GM12892 (cell line): ENCODE measurements around the gene RFX4.
"Not testable (repeated sequence)": the region's sequence is repeated elsewhere in the genome, so short reads cannot be mapped to it uniquely, and the experiment has no call there.

Experiments used
- DNase-seq: peaks from one replicate; pipeline ENCODE4 v3.0.0; 2011; ENCODE audit not compliant: insufficient read length
- FAIRE-seq: peaks from 2 replicates; lab custom pipeline; 2011; peaks lifted over from hg19 to GRCh38; lab: Jason Lieb, UNC
- POLR2A ChIP-seq: IDR thresholded peaks from 2 replicates; pipeline ENCODE4 v1.6.1; 2011; ENCODE audit warnings: low read depth, low read length, control low read depth
- POLR2AphosphoS5 ChIP-seq: IDR thresholded peaks from 2 replicates; pipeline ENCODE4 v1.6.1; 2011; ENCODE audit warnings: low read depth, low read length, control low read depth
- TAF1 ChIP-seq: IDR thresholded peaks from 2 replicates; pipeline ENCODE4 v1.6.1; 2011; ENCODE audit warnings: low read depth, mild to moderate bottlenecking, control low read depth, low read length, borderline replicate concordance

Gene RFX4

DNA sequence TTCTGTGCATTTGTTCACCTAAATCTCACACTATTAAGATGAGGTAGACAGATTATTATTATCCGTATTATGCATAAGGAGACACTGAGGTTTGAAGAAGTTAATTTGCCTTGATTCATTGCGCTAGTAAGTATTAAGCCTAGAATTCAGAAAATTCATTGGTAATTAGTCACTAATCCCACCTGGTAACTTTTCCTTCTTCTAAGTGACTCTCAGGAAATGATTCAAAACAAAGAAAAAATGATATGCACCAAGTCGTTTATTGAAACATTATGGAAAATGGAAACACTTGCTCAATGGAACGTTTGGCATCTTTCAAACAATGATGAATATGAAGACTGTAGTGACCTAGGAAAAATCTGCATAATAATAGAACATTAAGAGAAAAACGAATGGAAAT lies 15.2 kb downstream of the RFX4 start:
- FAIRE-seq (no peak), DNase-seq (no peak)
- TF ChIP-seq POLR2A = no peak
- TF ChIP-seq TAF1 = no peak
- no peak for TF ChIP-seq POLR2AphosphoS5

DNA sequence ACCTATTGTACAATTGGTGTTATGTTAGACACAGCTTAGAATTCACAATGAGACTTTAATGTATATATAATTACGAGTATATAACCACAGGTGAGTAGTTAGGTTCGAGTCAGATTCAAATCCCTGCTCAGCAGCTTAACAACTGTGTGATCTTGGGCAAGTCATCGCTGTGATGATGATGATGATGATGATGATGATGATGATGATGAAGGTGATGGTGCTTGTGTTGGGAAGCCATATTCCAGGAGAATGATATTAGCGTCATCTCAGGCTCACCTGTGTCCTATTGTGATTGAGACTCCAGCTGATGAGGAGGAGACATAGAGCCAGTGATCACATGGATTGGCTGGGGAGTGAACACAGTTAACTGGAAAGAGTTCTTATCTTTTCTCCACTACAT lies 16.5 kb downstream of the RFX4 start:
- TF ChIP-seq POLR2AphosphoS5 (no peak), POLR2A (no peak), TAF1 (no peak)
- FAIRE-seq = no peak
- DNase-seq = no peak

DNA sequence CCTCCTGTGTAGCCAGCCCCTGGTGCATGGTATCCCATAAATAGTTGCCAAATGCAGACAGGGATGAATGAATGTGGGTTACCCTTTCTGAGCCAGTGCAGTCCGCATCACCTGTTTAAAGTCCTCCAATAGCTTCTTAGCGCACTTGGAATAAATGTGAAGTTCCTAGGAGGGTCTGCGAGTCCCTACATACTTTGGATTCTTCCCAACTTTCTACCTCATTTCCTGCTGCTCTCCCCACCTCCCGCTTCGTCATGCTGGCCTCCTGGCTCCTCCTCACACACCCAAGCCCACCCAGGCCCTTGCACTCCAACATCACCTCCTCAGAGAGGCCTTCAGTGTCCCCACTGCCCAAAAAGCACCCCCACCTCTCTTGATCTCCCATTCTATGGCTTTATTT lies 17.7 kb downstream of the RFX4 start:
- DNase-seq (no peak), FAIRE-seq (no peak)
- no peak for TF ChIP-seq POLR2A
- TF ChIP-seq TAF1 = no peak
- TF ChIP-seq POLR2AphosphoS5 = no peak

DNA sequence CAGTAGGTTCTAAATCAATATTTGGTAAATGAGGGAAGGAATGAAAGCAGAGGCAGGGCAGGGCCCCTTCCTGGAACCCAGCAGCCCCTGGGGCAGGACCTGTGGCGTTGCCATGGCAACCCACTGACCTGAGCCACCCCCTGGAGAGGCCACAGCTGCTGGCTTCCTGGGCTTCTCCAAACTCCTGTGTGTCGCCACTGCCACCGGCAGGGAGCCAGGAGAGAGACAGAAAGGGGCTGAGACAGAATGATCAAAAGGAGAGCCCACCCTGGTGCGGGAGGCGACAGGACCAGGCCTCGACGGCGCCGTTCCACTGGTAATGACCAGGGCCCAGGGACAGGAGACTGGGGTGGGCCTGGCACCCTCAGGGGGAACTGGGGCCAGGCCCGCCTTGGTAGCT lies 18.2 kb downstream of the RFX4 start:
- no peak for DNase-seq
- no peak for TF ChIP-seq POLR2AphosphoS5
- no peak for TF ChIP-seq TAF1
- no peak for TF ChIP-seq POLR2A
- no peak for FAIRE-seq

DNA sequence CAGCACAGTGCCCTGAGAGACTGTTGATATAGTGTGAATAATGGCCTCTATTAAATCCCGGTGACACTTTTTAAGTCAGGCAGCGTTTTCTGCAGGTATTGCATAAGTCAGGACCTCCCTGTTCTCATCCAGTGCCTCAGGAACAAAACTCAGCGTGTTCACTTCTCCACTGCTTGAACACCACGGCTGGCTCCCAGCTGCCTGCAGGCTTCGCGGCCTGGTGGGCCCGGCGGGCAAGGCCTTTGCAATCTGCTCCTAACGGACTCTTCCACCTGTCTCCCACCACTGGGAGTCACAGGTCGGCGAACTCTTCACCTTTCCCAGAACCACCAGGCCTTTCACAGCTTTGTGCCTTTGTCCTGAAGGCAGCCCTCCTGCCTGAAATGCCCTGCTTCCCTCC lies 18.7 kb downstream of the RFX4 start:
- no peak for FAIRE-seq
- no peak for DNase-seq
- TF ChIP-seq POLR2AphosphoS5 (no peak), POLR2A (no peak), TAF1 (no peak)

DNA sequence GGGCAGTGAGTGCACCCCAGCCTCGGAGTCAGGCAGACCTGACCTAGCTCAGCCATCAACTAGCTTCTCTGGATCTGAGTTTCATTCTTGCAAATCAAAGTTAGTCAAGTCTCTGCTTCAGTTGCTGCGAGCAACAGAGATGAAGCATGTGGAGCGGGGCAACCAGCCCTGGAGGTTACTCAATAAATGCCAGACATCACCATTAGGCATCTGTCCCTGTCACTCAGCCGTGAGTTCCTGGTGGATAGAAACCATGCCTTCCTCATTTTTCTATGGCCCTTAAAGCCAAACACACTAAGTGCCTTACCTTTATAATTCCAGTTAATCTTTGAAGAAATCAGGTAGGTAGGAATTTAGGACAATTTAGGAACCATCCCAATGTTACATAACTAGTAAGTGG lies 19.3 kb downstream of the RFX4 start:
- FAIRE-seq = no peak
- TF ChIP-seq POLR2AphosphoS5 (no peak), TAF1 (no peak), POLR2A (no peak)

DNA sequence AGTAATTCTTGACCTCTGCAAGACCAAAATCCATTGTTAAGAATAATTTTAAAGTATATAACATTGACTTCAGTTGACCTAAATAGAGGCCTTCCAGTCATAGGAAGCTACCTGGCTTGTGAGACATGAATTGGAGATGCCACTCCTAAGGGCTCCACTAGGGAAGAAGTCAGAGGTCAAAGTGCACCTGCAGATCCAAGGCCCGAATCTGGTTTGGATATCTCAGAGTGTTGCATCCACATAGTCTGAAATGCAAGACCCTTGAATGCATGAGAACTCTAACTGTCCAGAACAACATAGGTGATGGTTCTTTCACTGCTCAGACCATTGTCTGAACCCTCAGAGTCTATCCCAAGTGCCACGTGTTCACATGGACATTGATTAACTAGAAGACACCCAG lies 22.4 kb downstream of the RFX4 start:
- no peak for FAIRE-seq
- no peak for DNase-seq
- TF ChIP-seq POLR2A = no peak

More for the DNA sequence above, 19.3 kb downstream of the RFX4 start:
- no peak for DNase-seq

DNA sequence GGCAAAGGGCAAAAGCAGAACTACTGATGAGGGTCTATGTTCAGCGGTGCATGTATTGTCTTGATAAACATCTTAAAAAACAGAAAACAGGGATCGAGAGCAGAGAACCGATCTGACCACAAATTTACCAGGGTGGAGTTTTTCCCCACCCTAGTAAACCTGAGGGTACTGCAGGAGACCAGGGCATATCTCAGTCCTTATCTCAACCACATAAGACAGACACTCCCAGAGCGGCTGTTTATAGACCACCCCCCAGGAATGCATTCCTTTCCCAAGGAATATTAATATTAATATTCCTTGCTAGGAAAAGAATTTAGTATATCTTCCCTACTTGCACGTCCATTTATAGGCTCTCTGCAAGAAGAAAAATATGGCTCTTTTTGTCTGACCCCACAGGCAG lies 37.8 kb downstream of the RFX4 start:
- not testable (repeated sequence) for DNase-seq, FAIRE-seq

DNA sequence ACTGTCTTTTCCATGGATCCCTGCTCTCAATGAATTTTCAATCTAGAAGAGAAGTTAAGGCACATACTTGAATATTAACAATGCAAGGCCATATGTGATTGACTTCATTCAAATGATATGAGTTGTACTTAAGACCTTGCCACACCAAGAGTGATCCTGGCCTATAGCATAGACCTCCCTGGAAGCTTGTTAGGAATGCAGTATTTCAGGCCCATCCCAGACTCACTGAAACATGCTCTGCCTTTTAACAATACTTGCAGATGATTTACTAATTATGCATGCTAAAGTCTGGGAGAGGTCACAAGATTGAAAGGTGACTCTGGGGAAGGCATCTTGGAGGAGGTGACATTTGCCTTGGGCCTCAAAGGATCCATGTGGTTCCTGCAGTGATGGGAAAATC lies 43.2 kb downstream of the RFX4 start:
- DNase-seq (no peak), FAIRE-seq (no peak)
- no peak for TF ChIP-seq POLR2AphosphoS5
- TF ChIP-seq TAF1 = no peak
- TF ChIP-seq POLR2A = no peak

DNA sequence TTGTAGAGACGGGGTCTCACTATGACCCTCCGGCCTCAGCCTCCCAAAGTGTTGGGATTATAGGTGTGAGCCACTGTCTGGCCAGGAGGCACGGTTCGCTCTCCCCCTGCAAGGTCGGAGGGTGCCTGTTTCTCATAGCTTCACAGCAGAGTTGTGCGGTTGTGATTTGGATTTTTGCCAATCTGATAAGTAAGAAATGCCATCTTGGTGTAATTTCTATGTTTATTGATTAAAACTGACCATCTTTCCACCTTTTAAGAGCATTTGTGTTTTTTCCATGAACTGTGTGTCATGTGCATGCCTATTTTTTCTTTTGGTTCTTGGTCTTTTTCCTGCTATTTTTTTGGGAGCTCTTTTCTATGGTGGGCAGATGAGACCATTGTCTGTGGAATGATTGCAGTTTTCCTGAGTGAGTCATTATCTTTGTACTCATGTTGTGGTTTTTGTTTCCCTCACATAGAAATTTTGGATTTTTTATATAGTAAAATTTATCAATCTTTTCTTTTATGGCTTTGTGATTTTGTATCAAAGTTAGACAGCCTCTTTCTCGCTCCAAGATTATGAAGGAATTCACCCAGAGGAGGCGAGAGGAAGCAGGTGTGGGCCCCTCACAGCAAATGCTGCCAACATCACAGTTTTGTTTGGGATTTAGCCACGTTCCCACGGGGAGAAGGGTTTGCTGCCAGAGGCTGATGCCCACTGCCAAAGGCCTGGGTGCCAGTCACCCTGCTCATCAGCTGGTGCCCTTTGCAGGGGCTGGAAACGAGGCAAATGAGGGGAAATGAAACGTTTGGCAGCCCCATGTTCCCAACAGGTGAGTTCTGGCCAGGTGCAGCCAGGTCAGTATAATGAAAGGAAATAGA lies 47.2 kb downstream of the RFX4 start:
- FAIRE-seq (no peak), DNase-seq (no peak)
- TF ChIP-seq TAF1 = no peak
- TF ChIP-seq POLR2A = no peak
- no peak for TF ChIP-seq POLR2AphosphoS5

DNA sequence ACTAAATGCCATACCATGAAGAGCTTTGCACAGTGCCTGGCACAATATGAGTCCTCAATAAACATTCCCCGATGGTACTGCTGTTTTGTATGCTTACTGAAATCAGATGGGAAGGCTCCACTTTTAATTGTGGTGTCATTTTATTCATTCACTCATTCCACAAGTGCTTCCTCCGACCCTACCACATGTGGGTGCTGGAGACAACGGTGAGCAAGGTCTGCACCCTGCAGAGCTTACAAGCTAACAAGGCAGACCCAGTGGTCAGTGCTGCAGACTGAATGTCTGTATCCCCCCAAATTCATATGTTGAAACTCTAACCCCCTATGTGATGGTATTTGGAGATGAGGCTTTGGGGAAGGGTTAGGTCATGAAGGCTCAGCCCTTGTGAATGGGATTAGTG lies 48.3 kb downstream of the RFX4 start:
- TF ChIP-seq POLR2A = no peak
- TF ChIP-seq POLR2AphosphoS5 = no peak
- no peak for TF ChIP-seq TAF1
- DNase-seq (no peak), FAIRE-seq (no peak)

DNA sequence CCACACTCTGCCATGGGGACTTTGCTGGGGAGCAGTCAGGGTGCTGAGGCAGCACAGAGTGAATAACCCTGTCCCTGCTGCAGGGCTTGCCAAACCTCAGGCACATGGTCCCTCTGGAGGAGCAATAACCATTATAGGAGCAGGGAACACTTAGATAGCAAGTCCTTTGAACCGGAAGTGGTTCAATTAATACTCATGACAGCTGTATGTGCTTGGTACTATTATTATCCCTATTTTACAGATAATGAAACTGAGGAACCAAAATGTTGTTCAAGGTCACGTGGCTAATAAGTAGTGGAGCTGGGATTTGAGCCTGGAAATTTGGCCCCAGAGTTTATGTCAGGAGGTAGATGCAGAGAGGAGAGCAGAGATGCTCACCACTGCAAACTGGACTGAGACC lies 49.0 kb downstream of the RFX4 start:
- DNase-seq (no peak), FAIRE-seq (no peak)
- no peak for TF ChIP-seq TAF1
- no peak for TF ChIP-seq POLR2AphosphoS5
- no peak for TF ChIP-seq POLR2A

DNA sequence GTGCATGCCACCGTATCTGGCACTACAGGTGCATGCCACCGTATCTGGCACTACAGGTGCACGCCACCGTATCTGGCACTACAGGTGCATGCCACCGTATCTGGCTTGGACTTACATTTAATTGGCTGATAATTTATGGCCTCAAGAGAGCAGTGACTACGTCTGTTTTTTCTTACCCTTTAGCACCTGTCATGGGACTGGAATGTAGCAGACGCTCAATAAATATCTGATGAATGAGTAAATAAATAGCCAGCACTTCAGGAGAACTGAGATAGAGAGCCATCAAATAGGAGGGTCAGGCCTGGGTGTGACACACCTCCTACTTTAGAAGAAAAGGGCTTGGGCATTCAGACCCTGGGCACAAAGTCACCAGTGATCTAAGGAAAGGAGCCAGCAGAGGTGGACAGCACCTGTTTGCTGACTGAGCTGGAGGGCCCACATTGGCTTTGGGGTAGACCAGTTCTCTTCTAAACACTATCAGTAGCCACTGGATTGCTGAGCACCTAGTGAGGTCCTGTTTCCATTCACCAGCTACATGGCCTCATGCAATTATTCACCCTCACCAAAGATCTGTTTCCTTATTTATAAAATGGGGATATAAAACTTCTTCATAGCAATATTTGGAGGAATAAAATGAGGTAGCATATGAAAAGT lies 50.1 kb downstream of the RFX4 start:
- FAIRE-seq = no peak
- no peak for TF ChIP-seq TAF1
- no peak for TF ChIP-seq POLR2A
- no peak for TF ChIP-seq POLR2AphosphoS5

More for the DNA sequence above, 50.1 kb downstream of the RFX4 start:
- DNase-seq = no peak
